Measurements from ENCODE around the gene TENM4.

DNA sequence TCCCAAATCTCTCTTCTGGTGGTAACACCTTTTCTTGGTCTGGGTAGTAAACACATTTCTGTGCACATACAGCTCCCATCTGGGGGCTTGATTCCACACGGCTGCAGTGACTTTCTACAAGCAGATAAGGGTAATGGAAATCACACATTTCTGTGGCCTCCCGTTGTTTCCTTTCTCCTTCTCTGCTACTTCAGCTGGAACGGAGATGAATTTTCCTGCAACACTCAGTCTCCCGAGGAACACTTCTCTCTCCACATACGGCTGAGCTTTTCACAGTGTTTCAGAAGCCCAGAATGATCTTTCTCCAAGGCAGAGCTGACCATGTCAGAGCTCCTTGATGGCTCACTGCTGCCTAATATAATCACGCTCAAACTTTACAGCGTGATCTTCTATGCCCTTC is 501.9 kb downstream of the TENM4 start:
- TF ChIP-seq, protein P1, sequence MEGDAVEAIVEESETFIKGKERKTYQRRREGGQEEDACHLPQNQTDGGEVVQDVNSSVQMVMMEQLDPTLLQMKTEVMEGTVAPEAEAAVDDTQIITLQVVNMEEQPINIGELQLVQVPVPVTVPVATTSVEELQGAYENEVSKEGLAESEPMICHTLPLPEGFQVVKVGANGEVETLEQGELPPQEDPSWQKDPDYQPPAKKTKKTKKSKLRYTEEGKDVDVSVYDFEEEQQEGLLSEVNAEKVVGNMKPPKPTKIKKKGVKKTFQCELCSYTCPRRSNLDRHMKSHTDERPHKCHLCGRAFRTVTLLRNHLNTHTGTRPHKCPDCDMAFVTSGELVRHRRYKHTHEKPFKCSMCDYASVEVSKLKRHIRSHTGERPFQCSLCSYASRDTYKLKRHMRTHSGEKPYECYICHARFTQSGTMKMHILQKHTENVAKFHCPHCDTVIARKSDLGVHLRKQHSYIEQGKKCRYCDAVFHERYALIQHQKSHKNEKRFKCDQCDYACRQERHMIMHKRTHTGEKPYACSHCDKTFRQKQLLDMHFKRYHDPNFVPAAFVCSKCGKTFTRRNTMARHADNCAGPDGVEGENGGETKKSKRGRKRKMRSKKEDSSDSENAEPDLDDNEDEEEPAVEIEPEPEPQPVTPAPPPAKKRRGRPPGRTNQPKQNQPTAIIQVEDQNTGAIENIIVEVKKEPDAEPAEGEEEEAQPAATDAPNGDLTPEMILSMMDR (IDR thresholded peaks at IDR 0.05; ENCODE audit: low read depth, low read length, poor library complexity, severe bottlenecking), result no peak
- no peak for TF ChIP-seq EZH2phosphoT487 (IDR thresholded peaks at IDR 0.05; ENCODE audit: borderline replicate concordance, low read length)

All from DOHH2 (cell line).